ENCODE results near the gene GPR150.

DNA sequence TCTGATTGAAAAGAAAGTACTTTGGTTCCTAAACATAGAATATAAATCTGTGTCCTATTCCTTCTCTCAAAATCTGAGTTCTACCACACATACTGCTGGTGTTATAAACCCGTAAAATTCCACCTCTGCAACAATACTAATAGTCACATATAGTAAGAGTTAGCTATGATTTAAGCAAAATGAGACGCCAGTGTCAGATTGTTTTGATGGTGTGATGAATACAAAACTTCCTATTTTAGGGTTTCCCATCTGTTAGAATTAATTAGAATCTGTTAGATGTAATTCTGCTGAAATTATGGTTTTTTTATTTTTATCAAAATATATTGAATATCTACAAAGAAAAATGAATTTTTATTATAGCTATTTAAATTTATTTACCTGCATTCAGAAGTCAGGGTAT is 38.3 kb upstream of the GPR150 start:
- TF ChIP-seq, protein P1, sequence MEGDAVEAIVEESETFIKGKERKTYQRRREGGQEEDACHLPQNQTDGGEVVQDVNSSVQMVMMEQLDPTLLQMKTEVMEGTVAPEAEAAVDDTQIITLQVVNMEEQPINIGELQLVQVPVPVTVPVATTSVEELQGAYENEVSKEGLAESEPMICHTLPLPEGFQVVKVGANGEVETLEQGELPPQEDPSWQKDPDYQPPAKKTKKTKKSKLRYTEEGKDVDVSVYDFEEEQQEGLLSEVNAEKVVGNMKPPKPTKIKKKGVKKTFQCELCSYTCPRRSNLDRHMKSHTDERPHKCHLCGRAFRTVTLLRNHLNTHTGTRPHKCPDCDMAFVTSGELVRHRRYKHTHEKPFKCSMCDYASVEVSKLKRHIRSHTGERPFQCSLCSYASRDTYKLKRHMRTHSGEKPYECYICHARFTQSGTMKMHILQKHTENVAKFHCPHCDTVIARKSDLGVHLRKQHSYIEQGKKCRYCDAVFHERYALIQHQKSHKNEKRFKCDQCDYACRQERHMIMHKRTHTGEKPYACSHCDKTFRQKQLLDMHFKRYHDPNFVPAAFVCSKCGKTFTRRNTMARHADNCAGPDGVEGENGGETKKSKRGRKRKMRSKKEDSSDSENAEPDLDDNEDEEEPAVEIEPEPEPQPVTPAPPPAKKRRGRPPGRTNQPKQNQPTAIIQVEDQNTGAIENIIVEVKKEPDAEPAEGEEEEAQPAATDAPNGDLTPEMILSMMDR (IDR thresholded peaks at IDR 0.05) = no peak
- TF ChIP-seq POLR2A (IDR thresholded peaks at IDR 0.05; ENCODE audit: low read depth) (no peak), POLR2AphosphoS5 (IDR thresholded peaks at IDR 0.05) (no peak)

Data from esophagus muscularis mucosa (tissue), 3 donors.